Measurements from ENCODE around the gene NEK6. TPM values are rescaled to one million over a fixed set of nuclear protein-coding genes. Genes with fewer than 3 reads are reported as not detected.

The NEK6 gene
- total RNA-seq, 1 donor from 2014 or later, result 8.7 TPM

Other genes starting within 250 kb of the NEK6 start
- not detected for gene LHX2, start 246.2 kb upstream of the NEK6 start, total RNA-seq
- 159 TPM for gene PSMB7, start 157.5 kb downstream of the NEK6 start, total RNA-seq
- not detected for gene ADGRD2, start 192.5 kb downstream of the NEK6 start, total RNA-seq
- gene NR5A1, start 249.4 kb downstream of the NEK6 start, total RNA-seq, result not detected